NB4 (cell line): ENCODE data around the gene POMGNT2.

ENCODE experiments used
- CTCF ChIP-seq: IDR thresholded peaks from one replicate; pipeline ENCODE4 v1.5.1; 2012; ENCODE audit warnings: low read depth, low read length
- POLR2A ChIP-seq: IDR thresholded peaks from 2 replicates; pipeline ENCODE4 v1.6.1; 2011; ENCODE audit warnings: mild to moderate bottlenecking; ENCODE audit not compliant: insufficient read length; ENCODE audit errors: extremely low read depth

GRCh38 chr3:43074901-43075689, 30.8 kb downstream of the POMGNT2 start:
- TF ChIP-seq CTCF (no peak), POLR2A (no peak)
